ENCODE measurements around the gene DENND1A.

Gene DENND1A

GRCh38 chr9:123478967-123479602 lies 450.8 kb downstream of the DENND1A start:
- no peak for DNase-seq

GRCh38 chr9:123478160-123478559 lies 451.8 kb downstream of the DENND1A start:
- DNase-seq: no peak

- DNase-seq: no peak
These were observed 454.5 kb downstream of the DENND1A start for GRCh38 chr9:123475407-123475806.

- peak; percentile 59 for DNase-seq
These were observed 456.9 kb downstream of the DENND1A start for GRCh38 chr9:123472862-123473614.

GRCh38 chr9:123471843-123472570 lies 457.9 kb downstream of the DENND1A start:
- no peak for DNase-seq

- DNase-seq: no peak
These were observed 458.7 kb downstream of the DENND1A start for GRCh38 chr9:123470991-123471770.

- no peak for DNase-seq
These were observed 459.7 kb downstream of the DENND1A start for GRCh38 chr9:123470121-123470782.

GRCh38 chr9:123469282-123469681 lies 460.6 kb downstream of the DENND1A start:
- no peak for DNase-seq

GRCh38 chr9:123468541-123468940 lies 461.4 kb downstream of the DENND1A start:
- no peak for DNase-seq

GRCh38 chr9:123465304-123465703 lies 464.6 kb downstream of the DENND1A start:
- no peak for DNase-seq

- no peak for DNase-seq
These were observed 469.8 kb downstream of the DENND1A start for GRCh38 chr9:123460091-123460490.

GRCh38 chr9:123457583-123457982 lies 472.3 kb downstream of the DENND1A start:
- no peak for DNase-seq

- no peak for DNase-seq
These were observed 473.9 kb downstream of the DENND1A start for GRCh38 chr9:123456011-123456410.

- DNase-seq: no peak
These were observed 474.7 kb downstream of the DENND1A start for GRCh38 chr9:123455187-123455586.

- no peak for DNase-seq
These were observed 475.6 kb downstream of the DENND1A start for GRCh38 chr9:123454361-123454760.

- no peak for DNase-seq
These were observed 476.1 kb downstream of the DENND1A start for GRCh38 chr9:123453831-123454321.

- DNase-seq: no peak
These were observed 476.8 kb downstream of the DENND1A start for GRCh38 chr9:123453076-123453667.

- DNase-seq: no peak
These were observed 478.9 kb downstream of the DENND1A start for GRCh38 chr9:123450996-123451395.

- no peak for DNase-seq
These were observed 479.7 kb downstream of the DENND1A start for GRCh38 chr9:123450098-123450770.

- DNase-seq: no peak
These were observed 481.8 kb downstream of the DENND1A start for GRCh38 chr9:123447934-123448646.

All from NCI-H1105 treated with DMSO at 0.1 percent for 48 hours (cell line).